ENCODE data around the gene TRIM65. TPM values are rescaled to one million over a fixed set of nuclear protein-coding genes. Genes with fewer than 3 reads are reported as not detected.

The TRIM65 gene
- total RNA-seq, 2 experiments from 2014 or later, result 9.9 to 11.7 TPM

DNA sequence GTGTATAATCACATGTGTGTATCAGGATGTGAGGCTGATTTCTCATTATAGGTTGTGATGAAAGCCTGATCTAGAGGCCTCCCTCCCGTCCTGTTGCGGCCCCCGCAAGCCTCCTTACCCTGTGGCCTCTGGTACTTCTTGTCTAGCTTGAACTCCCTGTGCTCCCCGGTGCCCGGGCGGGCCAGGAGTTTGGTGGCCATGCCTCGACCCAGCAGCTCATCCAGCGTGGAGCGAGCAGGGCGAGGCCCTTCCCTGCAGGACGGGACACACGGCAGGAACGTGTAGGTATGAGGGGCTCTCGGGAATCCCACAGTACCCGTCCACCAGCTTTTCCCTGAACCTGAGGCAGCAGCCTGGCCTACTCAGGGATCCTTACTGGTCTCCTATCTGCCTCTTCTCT is 29.2 kb upstream of the TRIM65 start:
- Histone ChIP-seq H3K36me3 (ENCODE audit: insufficient read depth, low read length) (peaks cover 6% of the 10 kb centered on the region), H3K4me3 (ENCODE audit: low read length) (no peak overlapping the region), H3K9me3 (ENCODE audit: control insufficient read depth in 1 of 2, insufficient read depth in 1 of 2, low read length in 2 of 2) (no peaks in the 10 kb centered on the region), H3K27ac (ENCODE audit: low read depth in 1 of 2, low read length in 2 of 2) (no peak overlapping the region), H3K27me3 (ENCODE audit: control insufficient read depth in 1 of 2, insufficient read depth in 2 of 2, low read length in 2 of 2) (no peaks in the 10 kb centered on the region), H3K4me1 (ENCODE audit: insufficient read depth, low read length) (no peaks in the 10 kb centered on the region)
- CTCF ChIA-PET, result no interaction called here
- TF ChIP-seq, protein P1, sequence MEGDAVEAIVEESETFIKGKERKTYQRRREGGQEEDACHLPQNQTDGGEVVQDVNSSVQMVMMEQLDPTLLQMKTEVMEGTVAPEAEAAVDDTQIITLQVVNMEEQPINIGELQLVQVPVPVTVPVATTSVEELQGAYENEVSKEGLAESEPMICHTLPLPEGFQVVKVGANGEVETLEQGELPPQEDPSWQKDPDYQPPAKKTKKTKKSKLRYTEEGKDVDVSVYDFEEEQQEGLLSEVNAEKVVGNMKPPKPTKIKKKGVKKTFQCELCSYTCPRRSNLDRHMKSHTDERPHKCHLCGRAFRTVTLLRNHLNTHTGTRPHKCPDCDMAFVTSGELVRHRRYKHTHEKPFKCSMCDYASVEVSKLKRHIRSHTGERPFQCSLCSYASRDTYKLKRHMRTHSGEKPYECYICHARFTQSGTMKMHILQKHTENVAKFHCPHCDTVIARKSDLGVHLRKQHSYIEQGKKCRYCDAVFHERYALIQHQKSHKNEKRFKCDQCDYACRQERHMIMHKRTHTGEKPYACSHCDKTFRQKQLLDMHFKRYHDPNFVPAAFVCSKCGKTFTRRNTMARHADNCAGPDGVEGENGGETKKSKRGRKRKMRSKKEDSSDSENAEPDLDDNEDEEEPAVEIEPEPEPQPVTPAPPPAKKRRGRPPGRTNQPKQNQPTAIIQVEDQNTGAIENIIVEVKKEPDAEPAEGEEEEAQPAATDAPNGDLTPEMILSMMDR (IDR thresholded peaks at IDR 0.05), result no peak
- Mint-ChIP-seq H3K36me3 (ENCODE audit: low read depth) (peaks cover 4% of the 10 kb centered on the region), H3K4me1 (ENCODE audit: low read depth) (no peaks in the 10 kb centered on the region), H3K27me3 (no peaks in the 10 kb centered on the region), H3K4me3 (no peak overlapping the region), H3K9me3 (no peaks in the 10 kb centered on the region), H3K27ac (no peak overlapping the region)
- DNase-seq (no peak), ATAC-seq (ENCODE audit: poor library complexity) (no peak)
- intact Hi-C loops (cut with DNase I, micrococcal nuclease), result loop anchor here in 1 of 2 experiments (5.0 kb wide), 2 partner anchors 36 to 66 kb away; no protein-coding TSS in a partner anchor
- POLR2A ChIA-PET, result interaction anchor here (0.8 kb wide), 1 partner anchor 7 kb away, joined by 3 read pairs; no protein-coding TSS in a partner anchor

DNA sequence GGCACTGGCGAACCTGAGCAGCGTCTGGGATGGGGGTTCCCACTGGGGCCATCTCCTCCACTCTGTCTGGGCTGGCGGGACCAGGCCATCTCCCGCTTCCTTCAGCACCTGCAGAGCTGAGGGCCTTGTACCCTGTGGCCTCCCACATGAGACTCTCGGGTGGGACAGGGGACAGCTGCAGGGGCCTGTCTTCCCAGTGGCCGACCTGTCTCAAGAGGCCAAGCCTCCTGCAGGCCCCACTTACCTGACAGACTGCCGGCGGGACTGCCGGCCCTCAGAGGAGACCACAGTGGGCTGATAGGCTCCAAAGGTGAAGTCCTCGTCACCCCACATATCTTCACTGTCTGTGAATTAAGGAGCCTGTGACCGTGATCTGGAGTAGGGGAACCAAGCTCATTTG is 28.4 kb upstream of the TRIM65 start:
- no peaks in the 10 kb centered on the region for H3K4me1 ChIP-seq (ENCODE audit: insufficient read depth, low read length)
- H3K4me3 ChIP-seq (ENCODE audit: low read length), result no peak overlapping the region
- H3K4me1 Mint-ChIP-seq (ENCODE audit: low read depth), result no peaks in the 10 kb centered on the region
- no peak overlapping the region for H3K4me3 Mint-ChIP-seq
- no peak overlapping the region for H3K27ac Mint-ChIP-seq
- CTCF ChIA-PET, result no interaction called here
- no peaks in the 10 kb centered on the region for H3K9me3 ChIP-seq (ENCODE audit: control insufficient read depth in 1 of 2, insufficient read depth in 1 of 2, low read length in 2 of 2)
- no peaks in the 10 kb centered on the region for H3K27me3 ChIP-seq (ENCODE audit: control insufficient read depth in 1 of 2, insufficient read depth in 2 of 2, low read length in 2 of 2)
- no peak for DNase-seq
- TF ChIP-seq, protein P1 (IDR thresholded peaks at IDR 0.05), result no peak
- no peaks in the 10 kb centered on the region for H3K27me3 Mint-ChIP-seq
- POLR2A ChIA-PET, result interaction anchor here (0.8 kb wide), 1 partner anchor 8 kb away, joined by 3 read pairs; no protein-coding TSS in a partner anchor
- no peak overlapping the region for H3K27ac ChIP-seq (ENCODE audit: low read depth in 1 of 2, low read length in 2 of 2)
- intact Hi-C loops (cut with DNase I, micrococcal nuclease), result loop anchor here in 1 of 2 experiments (5.0 kb wide), 2 partner anchors 37 to 67 kb away; no protein-coding TSS in a partner anchor
- no peak for ATAC-seq (ENCODE audit: poor library complexity)
- no peaks in the 10 kb centered on the region for H3K9me3 Mint-ChIP-seq
- peaks cover 4% of the 10 kb centered on the region for H3K36me3 Mint-ChIP-seq (ENCODE audit: low read depth)
- H3K36me3 ChIP-seq (ENCODE audit: insufficient read depth, low read length), result peaks cover 6% of the 10 kb centered on the region

DNA sequence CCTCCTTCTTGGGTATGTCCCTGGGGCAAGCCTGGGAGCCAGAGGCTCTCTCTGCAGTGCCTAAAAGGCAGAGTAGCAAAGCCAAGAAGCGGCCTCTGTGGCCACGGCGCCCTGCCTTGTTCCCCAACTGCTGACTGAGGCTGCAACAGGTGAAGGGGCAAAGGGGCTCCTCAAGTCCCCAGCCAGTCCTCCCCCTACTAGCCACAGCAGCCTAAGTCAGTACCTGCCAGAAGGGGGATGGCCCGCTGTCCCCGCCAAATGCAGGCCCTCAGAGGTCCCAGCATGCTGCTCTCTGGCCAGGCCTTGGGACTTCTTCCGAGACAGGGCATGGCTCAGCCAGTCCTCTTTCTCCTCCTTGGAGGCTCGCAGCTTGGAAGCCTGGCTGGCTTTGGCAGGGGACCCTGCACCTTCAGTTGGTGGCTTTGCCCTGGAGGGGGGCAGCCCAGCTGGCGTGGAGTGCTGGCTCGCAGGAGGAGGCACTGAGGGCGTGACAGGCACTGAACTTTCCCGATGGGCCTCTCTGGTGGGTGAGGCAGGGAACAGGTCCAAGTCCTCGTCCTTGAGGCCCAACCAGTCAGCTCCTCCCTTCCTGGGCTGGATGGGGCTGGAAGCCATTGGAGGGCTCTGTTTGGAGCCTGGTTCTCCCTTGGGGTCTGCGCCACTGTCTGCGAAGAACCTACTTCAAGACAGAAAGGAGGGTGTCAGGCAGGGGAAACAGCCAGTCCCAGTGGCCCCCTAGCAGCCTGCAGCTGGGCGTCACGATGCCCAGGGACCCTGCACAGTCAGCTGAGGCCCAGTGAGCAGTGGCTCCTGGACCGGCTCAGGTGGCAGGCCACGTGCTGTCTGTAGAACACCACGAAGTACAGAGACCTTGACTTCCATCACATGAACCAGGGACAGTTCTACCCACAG is 26.5 kb upstream of the TRIM65 start:
- ATAC-seq (ENCODE audit: poor library complexity) (no peak), DNase-seq (no peak)
- Histone ChIP-seq H3K27ac (ENCODE audit: low read depth in 1 of 2, low read length in 2 of 2) (no peak overlapping the region), H3K4me1 (ENCODE audit: insufficient read depth, low read length) (no peaks in the 10 kb centered on the region), H3K36me3 (ENCODE audit: insufficient read depth, low read length) (peaks cover 6% of the 10 kb centered on the region), H3K4me3 (ENCODE audit: low read length) (no peak overlapping the region), H3K27me3 (ENCODE audit: control insufficient read depth in 1 of 2, insufficient read depth in 2 of 2, low read length in 2 of 2) (no peaks in the 10 kb centered on the region), H3K9me3 (ENCODE audit: control insufficient read depth in 1 of 2, insufficient read depth in 1 of 2, low read length in 2 of 2) (no peaks in the 10 kb centered on the region)
- H3K27ac Mint-ChIP-seq, result no peak overlapping the region
- H3K36me3 Mint-ChIP-seq (ENCODE audit: low read depth), result peaks cover 4% of the 10 kb centered on the region
- no peaks in the 10 kb centered on the region for H3K9me3 Mint-ChIP-seq
- TF ChIP-seq, protein P1 (IDR thresholded peaks at IDR 0.05), result no peak
- ChIA-PET POLR2A (no interaction called here), CTCF (no interaction called here)
- no peak overlapping the region for H3K4me3 Mint-ChIP-seq
- intact Hi-C loops (cut with DNase I, micrococcal nuclease), result no loop called here
- no peaks in the 10 kb centered on the region for H3K27me3 Mint-ChIP-seq
- H3K4me1 Mint-ChIP-seq (ENCODE audit: low read depth), result no peaks in the 10 kb centered on the region
